Sigmoid colon (tissue), 4 donors: Measurements from ENCODE around the gene MERTK.

Experiments
- CTCF ChIP-seq, 4 experiments: fragments of 450-650 bp in 3 of 4; fragments of 200-600 bp in 1 of 4; IDR thresholded peaks; one replicate each; pipeline ENCODE4 v1.5.1; 2016 to 2019; ENCODE audit warnings: antibody characterized with exemption in 4 of 4, mild to moderate bottlenecking in 3 of 4, moderate library complexity in 2 of 4
- POLR2A ChIP-seq, 2 donors: fragments of 450-650 bp; IDR thresholded peaks; one replicate each; pipeline ENCODE4 v1.6.1; 2016; ENCODE audit warnings: antibody characterized with exemption in 2 of 2, mild to moderate bottlenecking in 2 of 2, moderate library complexity in 2 of 2
- POLR2AphosphoS5 ChIP-seq, 4 donors: sonication (generic); formaldehyde crosslinking; IDR thresholded peaks; one replicate each; pipeline ENCODE4 v1.6.1; 2017; ENCODE audit warnings: antibody characterized with exemption in 4 of 4

- TF ChIP-seq CTCF (IDR thresholded peaks at IDR 0.05) (no peak), POLR2A (IDR thresholded peaks at IDR 0.05) (no peak), POLR2AphosphoS5 (IDR thresholded peaks at IDR 0.05) (no peak)
Measured at GRCh38 chr2:112073875-112074274, 175.5 kb downstream of the MERTK start.
